Middle frontal gyrus (tissue), 1 donor: ENCODE data around the gene NT5C.
"Not testable (repeated sequence)": the region's sequence is repeated elsewhere in the genome, so short reads cannot be mapped to it uniquely, and the experiment has no call there.

Experiments used
- DNase-seq: peaks from one replicate; pipeline ENCODE4 v3.0.0-alpha.2; 2015; ENCODE audit warnings: low spot score; ENCODE audit errors: extremely low spot score

Gene NT5C

DNA sequence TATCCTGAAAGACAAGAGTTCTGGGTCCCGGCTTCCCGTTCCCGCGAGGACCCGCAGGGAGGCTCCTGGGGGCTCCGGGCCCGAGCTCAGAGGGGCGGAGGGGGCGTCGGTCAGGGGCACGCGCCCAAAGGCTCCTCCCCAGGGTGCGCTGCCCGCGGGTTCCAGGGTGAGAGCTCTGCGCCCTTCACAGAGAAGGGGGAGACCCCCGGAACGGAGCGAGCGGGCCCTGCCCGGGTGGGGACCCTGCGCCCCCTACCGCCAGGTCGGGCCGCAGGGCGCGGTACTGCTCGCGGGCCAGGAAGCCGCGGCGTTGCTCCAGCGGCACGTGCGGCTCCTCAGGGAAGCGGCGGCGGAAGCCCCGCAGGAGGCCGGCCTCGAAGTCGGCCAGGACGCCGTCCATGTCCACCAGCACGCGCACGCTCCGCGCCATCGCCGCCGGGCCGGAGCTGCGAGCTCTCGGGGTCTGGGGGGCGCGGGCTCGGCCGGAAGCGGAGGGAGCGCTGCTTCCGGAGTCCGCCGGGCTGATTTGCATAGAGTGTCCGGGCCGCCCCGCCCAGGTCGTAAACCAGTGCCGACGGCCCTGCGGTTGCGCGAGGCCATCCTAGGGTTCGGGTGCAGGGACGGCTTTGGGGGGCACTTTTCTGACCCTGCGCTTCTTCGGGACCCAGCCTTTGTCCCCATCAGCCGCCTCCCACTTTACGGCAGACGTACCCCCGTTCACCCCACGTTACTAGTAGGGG lies at the start of gene NT5C:
Gene NT5C, minus strand, starts transcription at position 465 of the 740 bp plus-strand sequence. Its CDS starts 35 bp downstream, at position 430.
- peak; percentile 40 for DNase-seq

DNA sequence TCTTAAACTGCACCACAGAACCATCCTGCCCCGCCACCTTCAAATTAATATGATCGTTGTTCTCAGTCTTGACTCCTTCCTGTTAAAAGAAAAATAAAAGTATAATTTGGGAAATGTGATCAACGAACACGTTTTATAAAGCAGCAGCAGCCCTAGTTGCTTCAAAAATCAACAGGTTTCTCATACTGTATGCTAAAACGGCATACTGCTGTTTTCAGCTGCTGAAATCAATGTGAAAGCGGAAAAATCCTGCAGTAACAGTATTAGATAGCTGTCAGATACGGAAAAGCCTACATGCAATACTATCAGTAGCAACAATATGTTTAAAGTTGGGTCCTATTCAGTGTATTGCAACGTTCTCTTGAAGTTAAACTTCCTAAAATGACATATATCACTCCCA lies 49.6 kb upstream of the NT5C start:
- DNase-seq: no peak

DNA sequence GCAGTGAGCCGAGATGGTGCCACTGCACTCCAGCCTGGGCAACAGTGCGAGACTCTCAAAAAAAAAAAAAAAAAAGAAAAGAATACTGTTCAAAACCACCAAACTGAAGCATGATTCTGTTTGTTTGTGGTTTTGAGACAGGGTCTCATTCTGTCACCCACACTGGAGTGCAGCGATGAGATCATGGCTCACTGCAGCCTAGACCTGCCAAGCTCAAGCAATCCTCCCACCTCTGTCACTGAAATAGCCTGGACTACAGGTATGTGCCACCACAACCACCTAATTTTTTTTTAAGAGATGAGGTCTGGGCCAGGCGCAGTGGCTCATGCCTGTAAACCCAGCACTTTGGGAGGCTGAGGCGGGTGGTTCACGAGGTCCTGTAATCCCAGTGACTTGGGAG lies 46.9 kb upstream of the NT5C start:
- no peak for DNase-seq

DNA sequence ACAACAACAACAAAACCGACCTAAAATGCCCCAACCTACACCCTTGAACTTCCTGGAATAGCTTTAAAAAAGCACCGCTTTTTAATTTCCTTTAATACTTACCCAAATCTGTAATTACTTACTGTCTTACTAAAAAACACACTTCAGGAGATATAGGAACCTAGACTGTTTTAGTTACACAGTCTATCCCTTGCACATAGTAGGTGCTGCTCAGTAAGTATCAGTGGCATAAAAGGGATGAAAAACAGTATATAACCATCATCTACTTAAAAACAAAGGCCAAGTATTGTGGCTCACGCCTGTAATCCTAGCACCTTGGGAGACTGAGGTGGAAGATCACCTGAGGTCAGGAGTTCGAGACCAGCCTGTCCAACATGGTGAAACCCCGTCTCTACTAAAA lies 45.1 kb upstream of the NT5C start:
- no peak for DNase-seq

DNA sequence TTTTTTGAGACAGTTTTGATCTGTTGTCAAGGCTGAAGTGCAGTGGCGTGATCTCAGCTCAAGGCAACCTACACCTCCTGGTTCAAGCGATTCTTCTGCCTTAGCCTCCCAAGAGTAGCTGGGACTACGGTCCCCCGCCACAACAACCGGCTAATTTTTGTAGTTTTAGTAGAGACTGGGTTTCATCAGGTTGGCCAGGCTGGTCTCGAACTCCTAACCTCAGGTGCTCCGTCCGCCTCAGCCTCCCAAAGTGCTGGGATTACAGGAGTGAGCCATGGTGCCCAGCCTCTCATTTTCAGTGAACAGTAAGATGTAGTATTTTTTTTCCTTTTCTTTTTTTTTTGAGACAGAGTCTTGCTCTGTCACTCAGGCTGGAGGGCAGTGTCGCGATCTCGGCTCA lies 43.5 kb upstream of the NT5C start:
- DNase-seq: no peak

DNA sequence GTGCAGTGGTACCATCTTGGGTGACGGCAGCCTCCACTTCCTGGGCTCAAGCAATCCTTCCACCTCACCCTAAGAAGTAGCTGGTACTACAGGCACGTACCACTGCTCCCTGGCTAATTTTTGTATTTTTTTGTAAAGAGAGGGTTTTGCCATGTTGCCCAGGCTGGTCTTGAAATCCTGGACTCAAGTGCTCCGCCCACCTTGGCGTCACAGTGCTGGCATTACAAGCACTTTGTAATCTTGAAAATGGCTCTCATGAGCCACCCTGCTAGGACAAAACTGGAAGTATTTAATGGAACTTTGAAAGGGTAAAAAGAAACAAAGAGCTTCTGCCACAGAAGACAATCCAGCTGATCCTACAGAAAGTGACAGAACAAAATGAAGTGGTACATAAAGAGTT lies 42.0 kb upstream of the NT5C start:
- DNase-seq: no peak

DNA sequence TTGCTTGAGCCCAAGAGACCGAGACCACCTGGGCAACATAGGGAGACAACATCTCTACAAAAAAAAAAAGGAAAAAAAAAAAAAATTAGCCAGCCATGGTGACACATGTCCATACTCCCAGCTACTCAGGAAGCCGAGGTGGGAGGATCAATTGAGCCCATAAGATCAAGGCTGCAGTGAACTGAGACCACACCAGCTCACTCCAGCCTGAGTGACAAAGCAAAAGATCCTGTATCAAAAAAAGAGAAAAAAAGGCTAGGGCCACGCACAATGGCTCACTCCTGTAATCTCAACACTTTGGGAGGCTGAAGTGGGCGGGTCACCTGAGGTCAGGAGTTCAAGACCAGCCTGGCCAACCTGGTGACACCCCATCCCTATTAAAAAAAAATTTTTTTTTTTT lies 37.5 kb upstream of the NT5C start:
- DNase-seq: no peak

DNA sequence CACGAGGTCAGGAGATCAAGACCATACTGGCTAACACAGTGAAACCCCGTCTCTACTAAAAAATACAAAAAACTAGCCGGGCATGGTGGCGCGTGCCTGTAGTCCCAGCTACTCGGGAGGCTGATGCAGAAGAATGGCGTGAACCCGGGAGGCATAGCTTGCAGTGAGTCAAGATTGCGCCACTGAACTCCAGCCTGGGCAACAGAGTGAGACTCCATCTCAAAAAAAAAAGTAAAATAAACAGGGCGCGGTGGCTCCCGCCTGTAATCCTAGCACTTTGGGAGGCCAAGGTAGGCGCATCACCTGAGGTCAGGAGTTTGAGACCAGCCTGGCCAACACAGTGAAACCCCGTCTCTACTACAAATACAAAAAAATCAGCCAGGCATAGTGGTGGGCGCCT lies 33.1 kb upstream of the NT5C start:
- DNase-seq: not testable (repeated sequence)

DNA sequence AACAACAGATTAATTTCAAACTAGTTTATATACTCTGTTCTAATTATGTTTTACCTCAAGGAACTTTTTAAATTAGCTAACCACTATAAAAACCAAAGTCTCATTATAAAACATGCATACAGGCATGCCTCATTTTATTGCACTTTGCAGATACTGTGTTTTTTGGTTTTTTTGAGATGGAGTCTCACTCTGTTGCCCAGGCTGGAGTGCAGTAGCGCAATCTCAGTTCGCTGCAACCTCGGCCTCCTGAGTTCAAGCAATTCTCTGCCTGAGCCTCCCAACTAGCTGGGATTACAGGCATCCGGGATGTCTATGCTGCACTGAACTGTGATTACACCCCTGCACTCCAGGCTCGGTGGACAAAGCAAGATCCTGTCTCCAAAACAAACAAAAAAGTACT lies 31.5 kb upstream of the NT5C start:
- DNase-seq: no peak

DNA sequence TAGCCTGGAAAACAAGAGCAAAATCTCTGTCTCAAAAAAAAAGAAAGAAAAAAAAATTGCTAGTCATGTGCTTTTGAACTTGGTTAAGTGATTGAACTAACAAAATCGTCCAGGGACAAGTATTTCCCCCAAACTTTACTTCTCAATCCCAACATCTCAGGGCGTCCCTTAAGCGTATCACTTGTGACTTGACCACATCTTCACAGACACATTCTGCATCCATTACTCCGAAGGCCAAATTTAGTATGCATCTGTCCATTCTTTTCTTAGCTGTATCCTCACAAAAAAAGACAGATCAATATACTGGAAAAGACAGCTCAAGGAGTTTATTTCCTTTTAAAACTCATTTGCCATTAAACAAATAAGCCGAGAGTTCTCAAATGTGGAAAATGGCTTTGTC lies 28.7 kb upstream of the NT5C start:
- DNase-seq: no peak

DNA sequence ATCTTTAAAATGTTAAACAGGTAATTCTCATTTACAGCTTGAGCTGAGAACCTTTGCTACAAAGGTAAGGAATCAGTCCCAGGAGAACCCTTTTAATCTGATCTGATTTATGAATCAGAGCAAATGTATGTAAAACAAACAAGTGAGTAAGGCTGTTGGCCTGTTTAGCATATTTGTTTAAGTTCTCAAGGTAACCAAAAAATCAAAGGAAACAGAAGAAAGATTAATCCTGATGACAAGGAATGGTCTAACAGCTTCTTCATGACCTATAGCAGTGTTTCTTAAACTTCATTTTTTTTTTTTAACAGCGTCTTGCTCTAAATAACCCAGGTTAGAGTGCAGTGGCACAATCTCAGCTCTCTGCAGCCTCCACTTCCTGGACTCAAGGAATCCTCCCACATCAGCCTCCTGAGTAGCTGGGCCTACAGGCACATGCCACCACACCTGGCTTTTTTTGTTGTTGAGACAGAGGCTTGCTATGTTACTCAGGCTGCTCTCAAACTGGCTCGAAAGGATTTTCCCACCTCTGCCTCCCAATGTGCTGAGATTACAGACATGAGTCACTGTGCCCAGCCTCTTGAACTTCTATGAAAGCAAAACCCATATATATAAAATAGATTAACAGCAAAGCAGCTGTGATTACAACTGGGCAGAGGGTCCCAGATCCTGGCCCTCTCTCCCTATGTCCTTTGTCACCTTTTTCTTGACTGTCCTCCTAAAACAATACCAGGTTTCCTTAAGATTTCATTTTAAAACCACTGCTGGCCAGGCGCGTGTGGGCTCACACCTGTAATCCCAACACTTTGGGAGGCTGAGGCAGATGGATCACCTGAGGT lies 27.9 kb upstream of the NT5C start:
- no peak for DNase-seq

DNA sequence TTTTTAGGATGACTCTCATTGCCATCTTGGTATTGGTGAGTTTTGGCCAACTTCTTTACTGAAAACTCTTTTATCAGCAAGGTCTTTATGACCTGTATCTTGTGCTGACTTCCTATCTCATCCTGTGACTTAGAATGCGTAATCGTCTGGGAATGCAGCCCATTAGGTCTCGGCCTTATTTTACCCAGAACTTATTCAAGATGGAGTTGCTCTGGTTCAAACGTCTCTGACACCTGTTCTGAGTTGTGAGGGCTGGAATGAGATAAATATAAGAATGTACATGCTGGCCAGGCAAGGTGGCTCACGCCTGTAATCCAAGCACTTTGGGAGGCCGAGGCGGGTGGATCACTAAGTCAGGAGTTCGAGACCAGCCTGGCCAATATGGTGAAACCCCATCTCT lies 26.9 kb upstream of the NT5C start:
- not testable (repeated sequence) for DNase-seq

DNA sequence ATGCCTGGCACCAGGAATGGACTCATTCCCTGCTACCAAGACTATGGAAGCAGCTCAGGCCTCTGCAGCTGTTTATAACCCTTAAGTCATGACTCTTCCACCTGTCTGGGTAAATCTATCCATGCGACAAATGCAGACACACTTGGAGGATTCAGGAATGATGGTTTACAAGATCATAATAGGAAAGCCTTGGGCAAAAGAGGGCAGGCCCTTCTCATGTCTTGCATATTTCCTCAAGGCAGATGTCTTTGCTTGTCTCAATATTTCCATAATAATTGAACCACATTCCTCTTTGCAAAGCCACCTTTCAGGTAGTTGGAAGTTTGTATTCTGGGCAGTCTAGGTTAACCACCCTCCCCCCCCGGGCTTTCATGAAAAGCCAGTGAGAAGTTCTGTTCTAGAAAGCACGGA lies 23.7 kb upstream of the NT5C start:
- DNase-seq: no peak

DNA sequence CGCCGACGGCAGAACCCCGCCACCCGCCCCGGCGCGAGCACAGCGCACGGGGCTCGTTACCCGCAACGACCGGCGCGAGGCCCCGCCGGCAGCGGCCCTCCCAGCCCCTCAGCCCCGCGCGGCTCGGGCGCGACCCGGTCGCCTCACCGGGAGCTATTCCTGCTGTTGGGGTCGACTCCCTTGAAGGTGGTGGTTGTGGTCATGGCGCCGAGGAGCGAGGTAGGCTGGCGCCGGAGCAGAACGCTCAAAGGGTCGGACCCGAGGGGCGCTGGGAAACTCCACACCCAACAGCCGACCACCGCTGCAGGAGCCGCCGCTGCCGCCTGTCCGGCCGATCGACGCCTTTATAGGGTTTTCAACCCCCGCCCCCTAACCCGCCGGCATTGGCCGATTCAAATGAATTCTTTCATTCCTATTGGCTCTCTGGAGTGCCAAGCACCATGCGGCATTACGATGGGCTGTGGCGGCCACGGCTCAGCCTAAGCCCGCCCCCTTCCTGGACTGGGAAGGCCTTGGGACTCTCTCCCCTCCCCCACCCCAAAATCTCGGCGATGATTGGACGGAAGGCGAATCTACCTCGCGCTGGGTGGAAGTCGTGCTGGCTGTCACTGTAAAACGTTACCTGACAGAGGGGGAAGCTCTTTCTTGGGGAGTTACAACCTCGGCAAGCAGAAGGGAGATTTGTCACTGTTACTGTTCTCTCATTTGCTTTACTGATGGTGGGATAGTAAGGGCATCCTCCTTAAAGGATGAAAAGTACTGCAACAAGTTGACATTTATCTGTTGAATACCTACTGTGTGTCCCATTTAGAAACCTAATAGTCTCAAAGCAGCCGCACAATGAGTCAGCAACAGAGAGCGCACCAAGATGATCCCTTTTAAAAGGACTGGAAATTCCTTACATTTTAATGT lies 22.9 kb upstream of the NT5C start, which contains the start of gene JPT1:
Gene JPT1, minus strand, starts transcription at position 318 of the 912 bp plus-strand sequence. Its CDS starts 115 bp downstream, at position 203.
- DNase-seq: peak; percentile 92

DNA sequence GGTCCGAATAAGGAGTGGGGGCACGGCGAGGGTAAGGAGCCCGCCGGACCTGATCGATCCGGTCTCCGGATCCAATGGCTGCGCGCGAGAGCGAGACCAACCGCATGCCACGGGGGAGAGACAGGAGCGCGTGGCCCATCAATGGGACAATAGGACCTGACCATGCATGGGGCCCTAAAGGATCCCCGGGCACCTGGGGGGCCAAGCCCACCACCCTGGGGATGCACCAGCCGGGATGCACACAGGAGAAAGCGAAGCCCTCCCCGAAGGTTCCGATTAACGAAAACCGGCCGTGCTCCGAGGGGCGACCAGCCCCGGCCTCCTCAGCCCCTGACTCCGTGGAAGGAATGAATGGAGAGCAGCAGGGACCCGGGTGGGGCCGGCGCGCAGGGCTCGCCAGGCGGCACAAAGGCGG lies 22.2 kb upstream of the NT5C start:
- no peak for DNase-seq

DNA sequence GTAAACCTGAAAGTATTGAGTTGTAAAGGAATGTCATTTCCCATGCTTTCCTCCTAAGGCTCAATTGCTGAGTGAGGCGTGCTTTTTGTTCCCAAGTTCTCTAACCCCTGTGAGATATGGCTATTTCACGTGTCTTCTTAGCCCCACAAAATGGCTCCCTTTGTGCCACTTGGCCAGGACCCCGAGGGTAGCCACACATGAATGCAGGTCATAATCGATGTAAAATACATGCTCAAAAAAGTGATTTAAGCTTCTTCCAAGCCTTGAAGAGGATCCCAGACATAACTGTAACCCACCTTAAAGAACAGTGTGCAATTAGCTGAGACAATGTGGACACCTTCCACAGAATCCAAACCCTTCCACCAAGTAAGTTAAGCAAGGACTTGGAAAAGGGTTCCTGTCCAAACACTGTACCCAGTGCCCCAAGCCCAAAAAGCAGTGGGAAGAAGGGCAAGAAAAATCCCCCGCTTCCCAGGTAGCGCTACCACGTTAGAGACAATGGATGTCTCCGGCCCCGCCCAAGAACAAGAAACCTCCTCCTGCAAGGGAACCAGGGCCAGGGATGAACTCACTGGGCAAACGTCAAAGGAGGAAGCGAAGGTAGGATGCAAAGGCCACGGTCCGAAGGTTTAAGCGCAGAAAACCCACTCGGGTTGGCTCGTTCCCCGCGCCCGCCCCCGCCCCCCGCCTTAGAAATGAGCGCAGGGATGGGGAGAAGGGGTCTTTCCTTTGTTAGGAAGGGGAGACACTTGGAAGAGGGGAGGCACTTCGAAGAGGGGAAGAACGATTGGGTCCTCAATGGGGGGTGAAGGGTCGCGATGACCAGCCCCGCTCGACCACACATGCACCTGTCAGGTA lies 21.6 kb upstream of the NT5C start:
- no peak for DNase-seq

DNA sequence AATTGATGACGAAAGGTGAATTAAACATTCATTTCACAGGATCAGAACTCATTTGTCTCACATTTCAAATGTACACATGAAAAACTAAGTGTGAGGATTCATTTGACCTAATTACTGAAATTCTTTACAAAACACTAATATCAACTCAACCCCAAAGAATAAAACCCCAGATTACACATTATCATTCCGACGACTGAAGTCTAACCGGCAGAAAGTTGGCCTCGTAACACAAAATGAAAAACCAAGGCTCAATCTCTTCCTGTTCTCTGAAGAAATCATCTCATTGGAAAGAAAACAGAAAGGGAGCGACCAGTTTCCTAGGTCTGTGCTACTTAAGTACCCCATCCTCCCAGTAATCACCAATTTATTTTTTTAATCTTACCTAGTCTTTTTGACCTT lies 21.0 kb upstream of the NT5C start:
- no peak for DNase-seq

DNA sequence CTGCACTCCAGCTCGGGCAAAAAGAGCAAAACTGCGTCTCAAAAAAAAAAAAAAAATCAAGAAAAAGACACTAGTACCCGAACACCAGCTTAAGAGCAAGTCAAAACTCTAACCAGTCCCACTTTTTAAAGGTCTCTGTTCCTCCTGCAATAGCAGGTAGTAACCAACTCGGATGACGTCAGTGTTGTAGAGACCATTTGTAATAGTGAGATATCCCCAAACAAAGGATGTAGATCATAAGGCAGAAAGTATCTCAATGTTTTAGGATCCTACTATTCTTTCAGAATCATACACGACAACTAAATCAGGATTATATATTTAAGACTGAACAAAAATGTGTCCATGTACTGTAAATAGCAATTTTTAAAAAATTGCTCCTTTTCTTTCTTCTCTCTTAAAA lies 20.4 kb upstream of the NT5C start:
- DNase-seq: no peak

DNA sequence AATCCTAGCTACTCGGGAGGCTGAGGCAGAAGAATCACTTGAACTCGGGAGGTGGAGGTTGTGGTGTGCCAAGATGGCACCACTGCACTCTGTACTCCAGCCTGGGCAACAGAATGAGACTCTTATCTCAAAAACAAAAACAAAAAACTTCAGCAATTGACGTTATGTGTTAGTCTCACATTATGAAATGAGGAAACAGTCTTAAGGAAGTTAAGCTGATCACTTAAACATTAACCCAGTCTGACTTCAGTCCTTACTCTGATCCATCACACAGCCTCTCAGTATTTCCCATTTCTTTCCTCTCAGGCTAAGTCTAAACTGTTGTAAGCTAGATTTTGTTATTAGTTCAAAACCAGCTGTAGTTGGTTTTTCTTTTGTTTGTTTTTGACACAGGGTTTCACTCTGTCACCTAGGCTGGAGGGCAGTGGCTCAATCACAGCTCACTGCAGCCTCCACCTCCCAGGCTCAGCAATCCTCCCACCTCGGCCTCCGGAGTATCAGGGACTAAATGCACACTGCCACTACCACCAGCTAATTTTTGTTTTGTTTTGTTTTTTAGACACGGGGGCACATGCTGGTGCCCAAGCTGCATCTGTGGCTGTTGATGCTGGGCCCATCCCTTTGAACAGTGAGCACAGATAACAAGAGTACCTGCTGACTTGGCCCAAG lies 16.5 kb upstream of the NT5C start:
- no peak for DNase-seq

DNA sequence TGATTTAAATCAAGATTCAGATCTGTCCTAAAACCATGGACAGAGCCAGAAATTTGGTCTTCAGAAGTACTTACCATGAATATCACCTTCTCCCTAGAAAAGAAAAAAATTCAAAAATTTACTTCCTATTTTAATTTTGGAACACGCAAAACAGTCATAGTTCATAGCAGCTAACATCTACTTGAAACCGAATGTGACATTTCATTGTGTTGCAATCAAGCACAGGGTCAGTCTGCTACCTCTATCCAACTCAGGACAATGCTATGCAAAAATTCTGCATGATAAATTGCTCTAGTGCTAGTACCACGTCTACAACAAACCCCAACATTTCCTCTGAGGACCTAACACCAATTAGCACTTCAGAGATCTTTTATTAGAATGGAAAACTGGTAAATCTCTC lies 15.1 kb upstream of the NT5C start:
- no peak for DNase-seq
